ENCODE data around the gene RESF1.

Gene RESF1

GRCh38 chr12:31961137-31961536 lies 1.9 kb downstream of the RESF1 start:
- TF ChIP-seq SUZ12 (IDR thresholded peaks at IDR 0.05; ENCODE audit: extremely low read depth, insufficient read depth, insufficient read length), result no peak
- no peak for TF ChIP-seq ZNF274 (IDR thresholded peaks at IDR 0.05; ENCODE audit: low read depth, low read length)
- TF ChIP-seq YY1 (IDR thresholded peaks at IDR 0.05; ENCODE audit: insufficient read depth, insufficient read length), result no peak
- no peak for DNase-seq (ENCODE audit: low read depth, low spot score)
- H3K9me3 ChIP-seq (ENCODE audit: insufficient read depth, low read length), result peaks cover 52% of the 10 kb centered on the region
- peak overlapping the region; percentile 91 for H3K4me3 ChIP-seq (ENCODE audit: insufficient read length, low read depth)
- no peaks in the 10 kb centered on the region for H3K27me3 ChIP-seq (ENCODE audit: insufficient read depth, insufficient read length)
- H3K9ac ChIP-seq (ENCODE audit: insufficient read length, low read depth), result peak overlapping the region; percentile 88
- H3K36me3 ChIP-seq (ENCODE audit: insufficient read depth, insufficient read length, low read length), result peaks cover 54% of the 10 kb centered on the region
- no peaks in the 10 kb centered on the region for H3K4me1 ChIP-seq (ENCODE audit: insufficient read depth, insufficient read length)

GRCh38 chr12:31962076-31962475 lies 2.9 kb downstream of the RESF1 start:
- H3K4me1 ChIP-seq (ENCODE audit: insufficient read depth, insufficient read length), result no peaks in the 10 kb centered on the region
- no peaks in the 10 kb centered on the region for H3K27me3 ChIP-seq (ENCODE audit: insufficient read depth, insufficient read length)
- TF ChIP-seq SUZ12 (IDR thresholded peaks at IDR 0.05; ENCODE audit: extremely low read depth, insufficient read depth, insufficient read length) (no peak), YY1 (IDR thresholded peaks at IDR 0.05; ENCODE audit: insufficient read depth, insufficient read length) (no peak), ZNF274 (IDR thresholded peaks at IDR 0.05; ENCODE audit: low read depth, low read length) (no peak)
- peaks cover 60% of the 10 kb centered on the region for H3K36me3 ChIP-seq (ENCODE audit: insufficient read depth, insufficient read length, low read length)
- peaks cover 42% of the 10 kb centered on the region for H3K9me3 ChIP-seq (ENCODE audit: insufficient read depth, low read length)
- no peak for DNase-seq (ENCODE audit: low read depth, low spot score)
- H3K9ac ChIP-seq (ENCODE audit: insufficient read length, low read depth), result no peak overlapping the region
- no peak overlapping the region for H3K4me3 ChIP-seq (ENCODE audit: insufficient read length, low read depth)

GRCh38 chr12:31964280-31964679 lies 5.1 kb downstream of the RESF1 start:
- Histone ChIP-seq H3K36me3 (ENCODE audit: insufficient read depth, insufficient read length, low read length) (peaks cover 67% of the 10 kb centered on the region), H3K4me1 (ENCODE audit: insufficient read depth, insufficient read length) (no peaks in the 10 kb centered on the region)
- TF ChIP-seq YY1 (IDR thresholded peaks at IDR 0.05; ENCODE audit: insufficient read depth, insufficient read length) (no peak), ZNF274 (IDR thresholded peaks at IDR 0.05; ENCODE audit: low read depth, low read length) (no peak), SUZ12 (IDR thresholded peaks at IDR 0.05; ENCODE audit: extremely low read depth, insufficient read depth, insufficient read length) (no peak)

GRCh38 chr12:31965090-31965489 lies 5.9 kb downstream of the RESF1 start:
- Histone ChIP-seq H3K9me3 (ENCODE audit: insufficient read depth, low read length) (peaks cover 47% of the 10 kb centered on the region), H3K36me3 (ENCODE audit: insufficient read depth, insufficient read length, low read length) (peaks cover 75% of the 10 kb centered on the region), H3K9ac (ENCODE audit: insufficient read length, low read depth) (no peak overlapping the region), H3K27me3 (ENCODE audit: insufficient read depth, insufficient read length) (no peaks in the 10 kb centered on the region), H3K4me1 (ENCODE audit: insufficient read depth, insufficient read length) (no peaks in the 10 kb centered on the region), H3K4me3 (ENCODE audit: insufficient read length, low read depth) (no peak overlapping the region)
- no peak for DNase-seq (ENCODE audit: low read depth, low spot score)
- TF ChIP-seq YY1 (IDR thresholded peaks at IDR 0.05; ENCODE audit: insufficient read depth, insufficient read length) (no peak), ZNF274 (IDR thresholded peaks at IDR 0.05; ENCODE audit: low read depth, low read length) (no peak), SUZ12 (IDR thresholded peaks at IDR 0.05; ENCODE audit: extremely low read depth, insufficient read depth, insufficient read length) (no peak)

More at GRCh38 chr12:31964280-31964679, 5.1 kb downstream of the RESF1 start:
- peaks cover 39% of the 10 kb centered on the region for H3K9me3 ChIP-seq (ENCODE audit: insufficient read depth, low read length)
- no peak overlapping the region for H3K9ac ChIP-seq (ENCODE audit: insufficient read length, low read depth)
- DNase-seq (ENCODE audit: low read depth, low spot score), result no peak
- H3K4me3 ChIP-seq (ENCODE audit: insufficient read length, low read depth), result no peak overlapping the region
- H3K27me3 ChIP-seq (ENCODE audit: insufficient read depth, insufficient read length), result no peaks in the 10 kb centered on the region

GRCh38 chr12:31966558-31967205 lies 7.5 kb downstream of the RESF1 start:
- Histone ChIP-seq H3K9ac (ENCODE audit: insufficient read length, low read depth) (no peak overlapping the region), H3K36me3 (ENCODE audit: insufficient read depth, insufficient read length, low read length) (peaks cover 81% of the 10 kb centered on the region), H3K4me1 (ENCODE audit: insufficient read depth, insufficient read length) (no peaks in the 10 kb centered on the region), H3K4me3 (ENCODE audit: insufficient read length, low read depth) (no peak overlapping the region), H3K27me3 (ENCODE audit: insufficient read depth, insufficient read length) (no peaks in the 10 kb centered on the region), H3K9me3 (ENCODE audit: insufficient read depth, low read length) (peaks cover 63% of the 10 kb centered on the region)
- DNase-seq (ENCODE audit: low read depth, low spot score), result no peak
- TF ChIP-seq ZNF274 (IDR thresholded peaks at IDR 0.05; ENCODE audit: low read depth, low read length), result no peak
- no peak for TF ChIP-seq YY1 (IDR thresholded peaks at IDR 0.05; ENCODE audit: insufficient read depth, insufficient read length)
- no peak for TF ChIP-seq SUZ12 (IDR thresholded peaks at IDR 0.05; ENCODE audit: extremely low read depth, insufficient read depth, insufficient read length)

GRCh38 chr12:31967539-31967938 lies 8.3 kb downstream of the RESF1 start:
- Histone ChIP-seq H3K9me3 (ENCODE audit: insufficient read depth, low read length) (peaks cover 67% of the 10 kb centered on the region), H3K36me3 (ENCODE audit: insufficient read depth, insufficient read length, low read length) (peaks cover 80% of the 10 kb centered on the region), H3K9ac (ENCODE audit: insufficient read length, low read depth) (no peak overlapping the region), H3K27me3 (ENCODE audit: insufficient read depth, insufficient read length) (no peaks in the 10 kb centered on the region), H3K4me1 (ENCODE audit: insufficient read depth, insufficient read length) (no peaks in the 10 kb centered on the region), H3K4me3 (ENCODE audit: insufficient read length, low read depth) (no peak overlapping the region)
- no peak for DNase-seq (ENCODE audit: low read depth, low spot score)
- TF ChIP-seq ZNF274 (IDR thresholded peaks at IDR 0.05; ENCODE audit: low read depth, low read length) (no peak), YY1 (IDR thresholded peaks at IDR 0.05; ENCODE audit: insufficient read depth, insufficient read length) (no peak), SUZ12 (IDR thresholded peaks at IDR 0.05; ENCODE audit: extremely low read depth, insufficient read depth, insufficient read length) (no peak)

GRCh38 chr12:31970199-31970598 lies 11.0 kb downstream of the RESF1 start:
- Histone ChIP-seq H3K4me1 (ENCODE audit: insufficient read depth, insufficient read length) (no peaks in the 10 kb centered on the region), H3K9me3 (ENCODE audit: insufficient read depth, low read length) (peaks cover 50% of the 10 kb centered on the region)

More at GRCh38 chr12:31970199-31970598, 11.0 kb downstream of the RESF1 start:
- H3K9ac ChIP-seq (ENCODE audit: insufficient read length, low read depth), result no peak overlapping the region
- no peak overlapping the region for H3K4me3 ChIP-seq (ENCODE audit: insufficient read length, low read depth)
- no peak for DNase-seq (ENCODE audit: low read depth, low spot score)
- TF ChIP-seq SUZ12 (IDR thresholded peaks at IDR 0.05; ENCODE audit: extremely low read depth, insufficient read depth, insufficient read length) (no peak), ZNF274 (IDR thresholded peaks at IDR 0.05; ENCODE audit: low read depth, low read length) (no peak), YY1 (IDR thresholded peaks at IDR 0.05; ENCODE audit: insufficient read depth, insufficient read length) (no peak)
- no peaks in the 10 kb centered on the region for H3K27me3 ChIP-seq (ENCODE audit: insufficient read depth, insufficient read length)
- peaks cover 80% of the 10 kb centered on the region for H3K36me3 ChIP-seq (ENCODE audit: insufficient read depth, insufficient read length, low read length)

All from NT2/D1 (cell line).